ENCODE data around the gene TYROBP.
A peak's percentile ranks its signal among the peaks of the same experiment; 100 is the strongest.

Gene TYROBP

GRCh38 chr19:35869327-35870123 is 38.6 kb downstream of the TYROBP start:
- peak; percentile 96 for DNase-seq

GRCh38 chr19:35868823-35869326 is 39.2 kb downstream of the TYROBP start:
- DNase-seq = no peak

- peak; percentile 83 for DNase-seq
These were observed 39.8 kb downstream of the TYROBP start, which contains the start of gene APLP1 for GRCh38 chr19:35868172-35868822. Gene APLP1, plus strand, starts transcription at chr19:35868574. Its CDS starts 63 bp downstream, at chr19:35868637.

- no peak for DNase-seq
These were observed 45.1 kb downstream of the TYROBP start for GRCh38 chr19:35863018-35863417.

GRCh38 chr19:35862528-35862927 is 45.6 kb downstream of the TYROBP start:
- DNase-seq = no peak

GRCh38 chr19:35861640-35862160 is 46.4 kb downstream of the TYROBP start:
- no peak for DNase-seq

GRCh38 chr19:35860818-35861639 is 47.1 kb downstream of the TYROBP start:
- DNase-seq = peak; percentile 72

GRCh38 chr19:35860436-35860817 is 47.7 kb downstream of the TYROBP start:
- no peak for DNase-seq

GRCh38 chr19:35859414-35859813 is 48.7 kb downstream of the TYROBP start:
- no peak for DNase-seq

- no peak for DNase-seq
These were observed 49.8 kb downstream of the TYROBP start for GRCh38 chr19:35858311-35858710.

- peak; percentile 91 for DNase-seq
These were observed 51.4 kb downstream of the TYROBP start, which contains the start of gene KIRREL2 for GRCh38 chr19:35856546-35857149. Gene KIRREL2, plus strand, starts transcription at chr19:35856911. Its CDS starts 209 bp downstream, at chr19:35857120.

Data from retina (tissue), 1 donor.